Neural cell (in vitro differentiated cells): ENCODE data around the gene MRTFB. TPM values are rescaled to one million over a fixed set of nuclear protein-coding genes. Genes with fewer than 3 reads are reported as not detected.

Source experiments
- H2AFZ ChIP-seq: fragments of 200-600, 300-800 bp; sonication (generic), shearing (Covaris generic); 2 replicates; pipeline ENCODE4 v1.6.0; 2014; ENCODE audit warnings: low read depth, mild to moderate bottlenecking, antibody characterized with exemption, low read length, moderate library complexity
- H3F3A ChIP-seq: fragments of 200-600 bp; shearing (Covaris generic); 2 replicates; pipeline ENCODE4 v1.6.1; 2016; ENCODE audit warnings: mild to moderate bottlenecking, moderate library complexity, mixed read lengths, antibody characterized with exemption, low read length; ENCODE audit not compliant: insufficient read depth, poor library complexity, severe bottlenecking
- H3K27ac ChIP-seq: fragments of 200-600, 300-800 bp; sonication (generic), shearing (Covaris generic); 2 replicates; pipeline ENCODE4 v1.5.1; 2014; ENCODE audit warnings: mild to moderate bottlenecking, low read length, moderate library complexity
- H3K27me3 ChIP-seq: fragments of 300-800, 200-600 bp; sonication (generic), shearing (Covaris generic); 2 replicates; pipeline ENCODE4 v1.6.0; 2014; ENCODE audit warnings: mild to moderate bottlenecking, low read depth, low read length, moderate library complexity; ENCODE audit not compliant: insufficient read depth
- H3K36me3 ChIP-seq: fragments of 300-800, 200-600 bp; sonication (generic), shearing (Covaris generic); 2 replicates; pipeline ENCODE4 v1.5.1; 2014; ENCODE audit warnings: mild to moderate bottlenecking, antibody characterized with exemption, low read length, moderate library complexity; ENCODE audit not compliant: insufficient read depth
- H3K4me2 ChIP-seq: fragments of 300-800, 200-600 bp; sonication (generic), shearing (Covaris generic); 2 replicates; pipeline ENCODE4 v1.6.0; 2014; ENCODE audit warnings: mild to moderate bottlenecking, low read length
- H3K4me3 ChIP-seq: fragments of 300-800, 200-600 bp; sonication (generic), shearing (Covaris generic); 2 replicates; pipeline ENCODE4 v1.5.1; 2014; ENCODE audit warnings: mild to moderate bottlenecking, low read length, moderate library complexity
- H3K79me2 ChIP-seq: fragments of 200-600 bp; shearing (Covaris generic); replicated peaks from 2 replicates; pipeline ENCODE4 v1.6.0; 2014; ENCODE audit warnings: mild to moderate bottlenecking, low read length, moderate library complexity; ENCODE audit not compliant: insufficient read depth
- H3K9ac ChIP-seq: fragments of 300-800, 200-600 bp; sonication (generic), shearing (Covaris generic); 2 replicates; pipeline ENCODE4 v1.6.1; 2016; ENCODE audit warnings: mild to moderate bottlenecking, low read length, mixed read lengths
- H3K9me2 ChIP-seq: fragments of 200-600 bp; shearing (Covaris generic); 2 replicates; pipeline ENCODE4 v1.6.1; 2016; ENCODE audit warnings: mild to moderate bottlenecking, low read length, mixed read lengths; ENCODE audit not compliant: insufficient read depth
- H3K9me3 ChIP-seq: fragments of 200-600, 300-800 bp; sonication (generic), shearing (Covaris generic); 2 replicates; pipeline ENCODE4 v1.6.1; 2016; ENCODE audit warnings: mild to moderate bottlenecking, mixed run types, low read length, moderate library complexity, mixed read lengths
- H4K20me1 ChIP-seq: fragments of 200-600 bp; shearing (Covaris generic); 2 replicates; pipeline ENCODE4 v1.6.1; 2016; ENCODE audit warnings: mild to moderate bottlenecking, mixed run types; ENCODE audit not compliant: insufficient read depth
- CTCF ChIP-seq: fragments of 450-650 bp; IDR thresholded peaks from 2 replicates; pipeline ENCODE4 v1.5.1; 2014; ENCODE audit warnings: antibody characterized with exemption, mild to moderate bottlenecking, moderate library complexity; ENCODE audit not compliant: poor library complexity, severe bottlenecking
- EP300 ChIP-seq: fragments of 450-650 bp; conservative IDR thresholded peaks from 2 replicates; pipeline ENCODE4 v1.6.1; 2014; ENCODE audit warnings: antibody characterized with exemption, mild to moderate bottlenecking, moderate library complexity; ENCODE audit not compliant: poor library complexity, severe bottlenecking
- EZH2 ChIP-seq: fragments of 200-600, 300-800 bp; shearing (Covaris generic), sonication (generic); IDR thresholded peaks from 2 replicates; pipeline ENCODE4 v1.6.1; 2014; ENCODE audit warnings: antibody characterized with exemption, low read length, borderline replicate concordance, mild to moderate bottlenecking; ENCODE audit not compliant: insufficient read depth, poor library complexity, severe bottlenecking
- MXI1 ChIP-seq: fragments of 450-650 bp; conservative IDR thresholded peaks from 2 replicates; pipeline ENCODE4 v1.6.1; 2014; ENCODE audit warnings: antibody characterized with exemption, mild to moderate bottlenecking; ENCODE audit not compliant: poor library complexity, severe bottlenecking
- POLR2AphosphoS5 ChIP-seq: IDR thresholded peaks from 2 replicates; pipeline ENCODE4 v1.6.1; 2012
- RAD21 ChIP-seq: fragments of 450-650 bp; conservative IDR thresholded peaks from 2 replicates; pipeline ENCODE4 v1.6.1; 2014; ENCODE audit warnings: antibody characterized with exemption, mild to moderate bottlenecking, moderate library complexity
- REST ChIP-seq: IDR thresholded peaks from 2 replicates; pipeline ENCODE4 v1.6.1; 2012; ENCODE audit warnings: borderline replicate concordance
- SMC3 ChIP-seq: fragments of 450-650 bp; conservative IDR thresholded peaks from 2 replicates; pipeline ENCODE4 v1.6.1; 2014; ENCODE audit warnings: antibody characterized with exemption, mild to moderate bottlenecking, moderate library complexity; ENCODE audit not compliant: poor library complexity
- TAF1 ChIP-seq: IDR thresholded peaks from 2 replicates; pipeline ENCODE4 v1.6.1; 2012; ENCODE audit warnings: low read depth
- polyA plus RNA-seq: library from polyadenylated mRNA; depleted of rRNA; stranded (reverse); fragments of >200 nt; gene quantifications from 2 replicates; pipeline ENCODE4 v1.2.3, GENCODE V29; 2014

MRTFB gene
- polyA plus RNA-seq, 1 donor from 2014 or later, result 18.6 TPM

GRCh38 chr16:14219983-14220382 is 148.9 kb downstream of the MRTFB start:
- no peak overlapping the region for H3K4me2 ChIP-seq
- no peak overlapping the region for H2AFZ ChIP-seq
- H4K20me1 ChIP-seq, result no peaks in the 10 kb centered on the region
- H3K9me3 ChIP-seq, result no peaks in the 10 kb centered on the region
- no peak overlapping the region for H3K4me3 ChIP-seq
- no peaks in the 10 kb centered on the region for H3K79me2 ChIP-seq
- H3K9ac ChIP-seq, result no peak overlapping the region
- no peaks in the 10 kb centered on the region for H3K27me3 ChIP-seq
- H3K36me3 ChIP-seq, result no peaks in the 10 kb centered on the region
- no peaks in the 10 kb centered on the region for H3F3A ChIP-seq
- TF ChIP-seq SMC3 (no peak), TAF1 (no peak), POLR2AphosphoS5 (no peak), RAD21 (no peak), CTCF (no peak)
- H3K27ac ChIP-seq, result no peak overlapping the region
- no peaks in the 10 kb centered on the region for H3K9me2 ChIP-seq

GRCh38 chr16:14223632-14224031 is 152.5 kb downstream of the MRTFB start:
- Histone ChIP-seq H3K27me3 (no peaks in the 10 kb centered on the region), H3K36me3 (no peaks in the 10 kb centered on the region), H3F3A (no peaks in the 10 kb centered on the region), H2AFZ (no peak overlapping the region), H3K79me2 (no peaks in the 10 kb centered on the region), H3K9me2 (no peaks in the 10 kb centered on the region), H4K20me1 (no peaks in the 10 kb centered on the region), H3K4me3 (no peak overlapping the region), H3K27ac (no peak overlapping the region), H3K9ac (no peak overlapping the region), H3K9me3 (no peaks in the 10 kb centered on the region), H3K4me2 (no peak overlapping the region)
- TF ChIP-seq CTCF (no peak), MXI1 (no peak), EZH2 (no peak), EP300 (no peak), RAD21 (no peak), SMC3 (no peak), TAF1 (no peak), POLR2AphosphoS5 (no peak), REST (no peak)
